HG03066 (cell line): Measurements from ENCODE around the gene LHFPL4.
"Not testable (repeated sequence)": the region's sequence is repeated elsewhere in the genome, so short reads cannot be mapped to it uniquely, and the experiment has no call there.

Experiments
- ATAC-seq: cut with Tn5 transposase; IDR thresholded peaks from one replicate; pipeline ENCODE4 v1.9.1; 2021; ENCODE audit warnings: low read depth; ENCODE audit not compliant: unreplicated experiment

The LHFPL4 gene

DNA sequence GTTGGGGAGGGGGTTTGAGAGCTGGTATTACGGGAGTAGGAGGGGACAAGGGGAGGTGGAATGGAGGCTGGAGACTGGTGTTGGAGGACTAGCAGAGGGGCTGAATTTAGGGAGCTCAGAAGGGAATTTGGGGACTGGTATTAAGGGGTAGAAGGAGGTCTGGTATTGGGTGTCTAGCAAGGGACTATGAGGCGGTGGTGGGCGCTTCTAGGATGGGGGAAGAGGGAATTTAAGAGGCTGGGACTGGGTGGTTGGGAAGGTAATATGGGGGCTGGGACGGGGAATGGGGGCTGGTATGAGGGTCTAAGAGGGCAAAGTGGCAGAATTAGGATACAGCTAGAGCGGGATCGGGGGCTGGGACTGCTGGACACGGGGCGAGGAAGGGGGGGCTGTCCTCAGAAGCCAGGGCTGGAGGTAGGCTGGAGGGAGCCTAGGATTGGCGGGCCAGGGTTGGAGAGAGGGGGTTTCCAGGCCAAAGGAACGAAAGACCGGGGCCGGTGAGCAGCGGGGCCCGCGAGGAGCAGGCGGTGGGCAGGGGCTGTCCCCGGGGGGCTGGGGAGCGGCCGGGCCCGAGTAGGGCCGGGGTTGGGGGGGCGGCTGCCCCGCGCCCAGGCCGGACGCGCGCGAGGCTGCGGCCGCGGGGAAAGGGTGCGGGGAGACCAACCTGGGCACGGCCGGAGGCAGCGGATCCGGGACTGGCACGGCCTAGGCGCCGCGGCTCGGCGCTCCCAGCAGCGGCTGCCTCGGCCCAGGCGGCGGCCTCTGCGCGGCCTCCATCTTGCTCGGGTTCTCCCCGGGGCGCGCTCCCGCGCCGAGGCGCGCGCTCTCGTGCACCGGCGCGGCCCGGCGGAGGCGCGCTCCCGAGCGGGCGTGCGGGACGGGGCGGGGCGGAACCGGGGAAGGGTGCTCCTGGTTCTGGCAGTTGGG is at the start of gene LHFPL4:
Gene LHFPL4, minus strand, starts transcription at position 802 of the 927 bp plus-strand sequence. CDS start 1,143 bp downstream, outside the sequence.
- ATAC-seq, result no peak

DNA sequence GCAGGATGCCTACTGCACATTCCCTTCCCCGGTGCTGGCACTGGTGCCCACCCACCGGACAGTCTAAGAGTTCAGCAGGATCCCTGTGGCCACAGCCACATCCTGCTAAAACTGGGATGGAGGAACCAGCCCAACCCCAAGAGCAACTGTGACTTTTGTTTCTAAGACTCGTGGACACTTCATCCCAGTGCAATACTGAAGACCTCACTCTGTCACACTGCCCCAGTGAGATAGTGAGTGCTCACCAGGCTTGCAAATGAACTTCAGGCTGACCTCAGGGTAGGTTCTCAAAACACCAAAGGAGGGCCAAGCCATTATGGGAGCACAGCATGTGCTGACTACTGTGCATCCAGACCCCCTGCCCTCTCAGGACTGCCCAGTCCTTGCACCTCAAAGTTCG is 49.0 kb upstream of the LHFPL4 start:
- ATAC-seq, result no peak

DNA sequence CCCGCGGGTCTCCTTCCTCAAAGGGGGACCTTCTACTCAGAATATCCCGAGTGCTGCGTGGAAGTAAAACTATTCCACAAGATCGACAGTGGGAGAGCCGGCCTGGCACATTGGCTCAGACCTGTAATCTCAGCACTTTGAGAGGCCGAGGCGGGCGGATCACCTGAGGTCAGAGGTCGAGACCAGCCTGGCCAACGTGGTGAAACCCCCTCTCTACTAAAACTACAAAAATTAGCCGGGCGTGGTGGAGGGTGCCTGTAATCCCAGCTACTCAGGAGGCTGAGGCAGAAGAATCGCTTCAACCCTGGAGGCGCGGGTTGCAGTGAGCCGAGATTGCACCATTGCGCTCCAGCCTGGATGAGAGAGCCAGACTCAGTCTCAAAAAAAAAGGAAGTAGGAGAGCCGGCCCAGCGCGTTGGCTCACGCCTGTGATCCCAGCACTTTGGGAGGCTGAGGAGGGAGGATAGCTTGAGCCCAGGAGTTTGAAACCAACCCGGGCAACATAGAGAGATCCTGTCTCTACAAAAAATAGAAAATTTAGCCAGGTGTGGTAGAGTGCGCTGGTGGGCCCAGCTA is 47.5 kb upstream of the LHFPL4 start:
- not testable (repeated sequence) for ATAC-seq

DNA sequence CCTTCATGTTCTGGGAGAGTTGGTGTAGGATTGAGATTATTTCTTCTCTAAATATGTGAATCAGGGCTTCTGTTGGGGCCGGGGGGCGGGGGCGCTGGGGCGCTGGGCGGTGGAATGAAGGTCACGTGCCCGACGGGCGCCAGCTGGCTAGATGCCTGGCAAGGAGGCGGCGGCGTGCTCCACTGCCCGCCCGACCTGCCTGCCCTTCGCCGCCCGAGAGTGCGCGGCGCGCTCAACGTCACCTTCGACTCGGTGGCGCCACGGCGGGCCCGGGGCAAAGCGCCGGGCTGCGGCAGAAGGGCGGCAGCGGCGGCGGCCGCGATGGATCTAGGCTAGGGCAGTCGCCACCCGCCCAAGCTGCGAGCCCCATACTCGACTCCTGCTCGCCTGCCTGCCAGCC is 47.0 kb upstream of the LHFPL4 start:
- ATAC-seq, result no peak

DNA sequence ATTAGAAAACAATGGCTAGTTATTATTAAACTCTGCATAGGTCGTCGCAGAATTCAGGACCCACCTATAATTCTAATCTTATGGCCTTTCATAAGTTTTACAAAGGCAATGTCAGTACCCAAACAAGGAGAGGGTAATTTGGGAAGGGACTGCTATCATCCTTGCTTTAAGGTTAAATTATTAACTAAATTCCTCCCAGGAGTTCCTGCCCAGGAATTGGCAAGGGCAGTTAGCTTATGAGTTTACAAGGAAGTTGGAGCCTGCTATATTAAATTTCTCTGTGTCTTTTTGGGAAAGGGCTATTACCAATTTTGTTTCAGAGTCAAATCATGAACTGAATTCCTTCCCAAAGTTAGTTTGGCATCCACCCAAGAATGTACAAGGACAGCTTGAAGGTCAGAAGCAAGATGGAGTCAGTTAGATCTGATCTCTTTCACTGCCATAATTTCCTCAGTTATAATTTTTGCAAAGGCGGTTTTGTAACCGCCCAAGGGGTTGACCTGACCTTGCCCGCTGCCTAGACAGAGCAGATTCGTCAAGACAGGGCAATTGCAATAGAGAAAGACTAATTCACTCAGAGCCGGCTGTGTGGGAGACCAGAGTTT is 45.3 kb upstream of the LHFPL4 start:
- no peak for ATAC-seq

DNA sequence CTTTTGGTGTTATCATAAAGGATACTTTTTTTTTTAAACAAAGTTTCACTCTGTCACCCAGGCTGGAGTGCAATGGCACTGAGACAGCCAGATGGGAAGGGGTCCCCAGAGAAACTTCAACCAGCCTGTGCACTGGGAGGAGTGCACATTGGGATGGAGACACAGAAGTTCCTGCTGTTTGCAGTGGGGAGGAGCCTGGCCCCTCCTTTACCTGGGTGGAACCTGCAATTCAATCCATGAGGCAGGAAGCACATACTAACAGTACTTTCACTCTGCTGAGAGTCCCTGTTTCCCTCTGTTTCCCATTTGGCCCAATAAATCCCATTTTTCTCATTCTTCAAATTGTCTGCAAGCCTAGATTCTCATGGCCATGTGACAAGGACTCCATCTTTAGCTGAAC is 42.3 kb upstream of the LHFPL4 start:
- ATAC-seq, result no peak

DNA sequence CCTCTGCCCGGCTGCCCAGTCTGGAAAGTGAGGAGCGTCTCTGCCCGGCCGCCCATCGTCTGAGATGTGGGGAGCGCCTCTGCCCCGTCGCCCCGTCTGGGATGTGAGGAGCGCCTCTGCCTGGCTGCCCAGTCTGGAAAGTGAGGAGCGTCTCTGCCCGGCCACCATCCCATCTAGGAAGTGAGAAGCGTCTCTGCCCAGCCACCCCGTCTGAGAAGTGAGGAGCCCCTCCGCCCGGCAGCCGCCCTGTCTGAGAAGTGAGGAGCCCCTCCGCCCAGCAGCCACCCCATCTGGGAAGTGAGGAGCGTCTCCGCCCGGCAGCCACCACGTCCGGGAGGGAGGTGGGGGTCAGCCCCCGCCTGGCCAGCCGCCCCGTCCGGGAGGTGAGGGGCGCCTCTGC is 38.2 kb upstream of the LHFPL4 start:
- ATAC-seq, result not testable (repeated sequence)

DNA sequence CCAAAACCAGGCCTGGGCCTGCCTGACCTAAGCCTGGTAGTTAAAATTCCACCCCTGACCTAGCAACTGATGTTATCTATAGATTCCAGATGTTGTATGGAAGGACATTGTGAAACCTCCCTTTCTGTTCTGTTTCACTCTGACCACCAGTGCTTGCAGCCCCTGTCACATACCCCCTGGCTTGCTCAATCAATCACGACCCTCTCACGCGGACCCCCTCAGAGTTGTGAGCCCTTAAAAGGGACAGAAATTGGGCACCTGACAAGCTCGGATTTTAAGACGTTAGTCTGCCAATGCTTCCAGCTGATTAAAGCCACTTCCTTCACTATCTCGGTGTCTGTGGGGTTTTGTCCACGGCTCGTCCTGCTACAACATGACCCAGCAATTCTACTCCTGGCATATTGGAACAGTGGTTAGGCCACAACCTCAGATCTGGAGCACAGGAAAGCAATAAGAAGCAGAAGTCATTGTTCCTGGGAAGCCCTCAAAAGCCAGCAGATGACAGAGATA is 36.7 kb upstream of the LHFPL4 start:
- no peak for ATAC-seq

DNA sequence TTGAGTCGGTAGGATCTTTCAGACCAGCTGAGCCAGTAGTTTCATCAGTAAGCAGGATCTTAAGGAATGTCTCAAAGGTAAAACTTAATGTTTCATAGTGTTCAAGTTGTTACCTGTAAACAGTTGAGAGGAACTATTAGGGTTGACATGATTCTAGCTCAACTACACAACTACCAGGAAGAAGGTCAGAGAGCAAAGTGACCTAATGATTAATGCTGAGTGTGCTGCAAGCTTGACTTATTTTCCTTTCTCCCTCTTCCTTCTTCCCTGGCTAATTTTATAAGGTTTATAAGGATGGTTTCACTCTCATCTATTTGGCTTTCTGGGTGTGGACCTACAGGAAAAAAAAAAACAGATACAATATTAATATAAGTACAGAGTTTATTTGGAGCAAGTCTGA is 30.2 kb upstream of the LHFPL4 start:
- no peak for ATAC-seq

DNA sequence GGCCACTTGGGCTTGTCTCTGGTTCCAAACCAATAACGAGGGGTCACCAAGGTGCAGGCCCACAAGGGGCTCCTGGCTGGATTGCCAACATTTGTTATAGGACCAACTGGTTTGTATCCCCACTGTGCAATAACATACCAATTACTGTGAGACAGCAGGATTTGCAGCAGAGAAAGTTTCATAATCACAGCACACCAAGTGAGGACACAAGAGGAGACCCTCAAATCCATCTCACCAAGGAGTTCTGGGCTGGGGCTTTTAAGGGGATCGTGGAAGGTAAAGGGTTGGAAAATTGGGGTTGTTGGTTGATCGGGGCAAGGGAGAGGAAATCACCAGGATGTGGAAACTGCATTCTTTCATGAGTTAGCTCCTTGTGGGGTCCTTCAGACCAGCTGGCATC is 29.7 kb upstream of the LHFPL4 start:
- no peak for ATAC-seq

DNA sequence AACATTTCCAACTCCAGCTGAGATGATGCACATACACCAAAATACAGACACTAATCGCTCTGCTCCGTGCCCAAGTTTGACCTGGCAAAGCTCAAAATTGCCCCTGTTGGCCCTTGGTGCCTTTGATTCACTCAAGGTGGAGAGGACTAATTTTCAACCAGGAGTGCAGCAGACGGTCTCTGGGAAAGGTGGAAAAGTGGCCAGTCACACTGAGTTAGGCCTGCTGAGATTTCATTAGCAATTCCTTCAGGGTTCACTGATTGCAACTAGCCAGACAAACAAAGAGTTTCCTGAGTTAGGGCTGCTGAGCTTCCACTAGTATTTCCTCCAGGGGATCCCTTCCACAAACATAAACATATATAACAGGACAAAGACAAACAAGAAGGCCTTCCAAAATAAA is 28.7 kb upstream of the LHFPL4 start:
- ATAC-seq, result no peak

DNA sequence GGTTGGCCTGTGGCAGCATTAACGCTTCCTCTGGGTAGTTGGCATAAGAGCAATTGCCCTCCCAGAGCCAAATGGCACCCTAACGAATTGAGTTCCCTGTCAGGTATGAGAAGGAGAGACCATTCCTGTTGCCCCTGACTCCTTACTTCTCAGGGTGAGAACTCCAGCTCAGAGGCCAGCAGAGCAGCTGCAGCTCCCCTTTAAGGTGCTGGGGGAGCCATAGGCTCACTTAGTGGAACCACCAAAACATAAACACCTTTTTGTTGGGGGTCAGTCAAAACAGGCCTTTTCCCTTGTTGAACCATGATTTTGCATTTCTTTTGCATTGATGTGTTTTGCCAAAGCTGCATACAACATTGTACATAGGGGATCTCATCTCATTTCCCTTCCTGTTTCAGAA is 28.1 kb upstream of the LHFPL4 start:
- ATAC-seq, result no peak

DNA sequence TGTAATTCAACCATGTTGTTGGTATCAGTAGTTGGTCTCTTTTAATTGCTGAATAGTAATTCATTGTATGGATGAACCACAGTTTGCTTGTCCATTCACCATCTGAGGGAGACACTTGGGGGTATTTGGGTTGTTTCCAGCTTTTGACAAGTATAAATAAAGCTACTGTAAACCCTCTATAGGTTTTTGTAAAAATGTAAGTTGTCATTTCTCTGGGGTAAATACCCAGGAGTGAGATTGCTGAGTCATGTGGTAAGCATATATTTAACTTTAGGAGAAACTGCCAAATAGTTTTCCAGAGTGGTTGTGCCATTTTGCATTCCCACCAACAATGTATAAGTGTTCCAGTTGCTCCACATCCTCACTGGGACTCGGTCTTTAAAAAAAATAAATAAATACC is 15.4 kb upstream of the LHFPL4 start:
- no peak for ATAC-seq

DNA sequence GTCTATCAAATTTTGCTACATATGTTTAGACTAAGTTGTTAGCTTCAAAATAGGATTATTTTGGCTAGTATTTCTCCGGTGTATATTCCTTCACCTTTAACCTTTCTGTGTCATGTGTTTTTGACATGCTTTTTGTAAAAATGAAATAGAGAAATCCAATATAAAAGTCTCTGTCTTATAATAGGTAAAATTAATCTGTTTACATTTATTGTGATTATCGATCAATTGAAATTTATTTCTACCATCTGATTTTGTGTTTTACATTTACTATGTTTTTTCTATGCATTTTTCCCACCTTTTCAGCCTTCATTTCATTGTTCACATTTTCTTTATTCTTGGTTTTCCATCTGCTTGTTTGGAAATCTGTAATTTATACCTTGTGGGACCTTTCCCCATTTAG is 11.7 kb upstream of the LHFPL4 start:
- ATAC-seq, result no peak

DNA sequence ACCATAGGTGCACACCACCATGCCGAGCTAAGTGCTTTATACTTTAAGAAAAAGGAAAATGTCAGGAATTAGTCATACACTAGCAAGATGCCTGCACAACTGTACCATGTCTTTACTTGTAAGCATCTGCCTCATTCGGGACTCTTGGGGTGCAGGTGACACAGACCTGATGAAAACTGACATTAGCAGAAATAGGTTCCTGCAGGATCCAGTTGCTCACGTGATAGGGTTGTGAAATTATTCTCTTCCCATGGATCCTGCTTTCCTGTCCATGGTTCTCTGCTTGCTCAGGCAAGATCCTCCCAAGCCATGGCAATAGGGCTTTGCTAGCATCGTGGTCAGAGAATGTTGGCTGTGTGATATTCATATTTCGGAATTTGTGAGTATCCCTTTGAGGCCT is 10.2 kb upstream of the LHFPL4 start:
- no peak for ATAC-seq

DNA sequence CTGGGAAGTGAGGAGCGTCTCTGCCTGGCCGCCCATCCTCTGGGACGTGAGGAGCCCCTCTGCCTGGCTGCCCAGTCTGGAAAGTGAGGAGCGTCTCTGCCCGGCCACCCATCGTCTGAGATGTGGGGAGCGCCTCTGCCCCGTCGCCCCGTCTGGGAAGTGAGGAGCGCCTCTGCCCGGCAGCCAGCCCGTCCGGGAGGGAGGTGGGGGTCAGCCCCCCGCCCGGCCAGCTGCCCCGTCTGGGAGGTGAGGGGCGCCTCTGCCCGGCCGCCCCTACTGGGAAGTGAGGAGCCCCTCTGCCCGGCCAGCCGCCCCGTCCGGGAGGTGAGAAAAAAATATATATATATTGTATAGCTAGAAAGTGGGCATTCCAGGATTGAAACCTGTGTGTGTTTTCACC is 6.4 kb upstream of the LHFPL4 start:
- not testable (repeated sequence) for ATAC-seq

DNA sequence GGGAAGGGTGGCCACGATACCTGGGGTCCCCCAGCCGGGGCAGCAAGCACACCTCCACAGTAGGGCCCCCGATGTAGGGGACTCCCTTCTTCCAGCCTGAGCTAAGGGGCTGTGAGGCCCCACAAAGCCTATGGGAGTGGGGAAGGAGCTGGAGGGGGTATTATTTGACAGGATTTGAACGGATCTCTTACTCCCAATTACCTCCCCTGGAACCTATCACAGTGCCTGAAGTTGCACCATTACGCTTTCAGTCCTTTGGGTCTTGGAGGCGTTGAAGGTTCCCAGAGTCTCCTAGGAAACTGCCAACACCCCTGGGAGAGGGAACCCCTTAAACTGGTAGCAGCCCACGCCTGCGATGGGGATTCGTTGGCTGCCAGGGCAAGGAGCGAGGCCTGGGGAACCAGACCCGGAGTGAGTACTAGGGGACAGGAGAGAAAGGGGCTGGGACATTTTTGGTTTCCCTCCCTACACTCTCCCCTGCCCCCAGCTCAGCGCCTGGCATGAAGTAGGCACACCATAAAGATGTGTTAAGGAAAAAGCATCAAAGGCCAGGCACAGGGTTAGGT is 409 bp upstream of the LHFPL4 start:
- no peak for ATAC-seq

DNA sequence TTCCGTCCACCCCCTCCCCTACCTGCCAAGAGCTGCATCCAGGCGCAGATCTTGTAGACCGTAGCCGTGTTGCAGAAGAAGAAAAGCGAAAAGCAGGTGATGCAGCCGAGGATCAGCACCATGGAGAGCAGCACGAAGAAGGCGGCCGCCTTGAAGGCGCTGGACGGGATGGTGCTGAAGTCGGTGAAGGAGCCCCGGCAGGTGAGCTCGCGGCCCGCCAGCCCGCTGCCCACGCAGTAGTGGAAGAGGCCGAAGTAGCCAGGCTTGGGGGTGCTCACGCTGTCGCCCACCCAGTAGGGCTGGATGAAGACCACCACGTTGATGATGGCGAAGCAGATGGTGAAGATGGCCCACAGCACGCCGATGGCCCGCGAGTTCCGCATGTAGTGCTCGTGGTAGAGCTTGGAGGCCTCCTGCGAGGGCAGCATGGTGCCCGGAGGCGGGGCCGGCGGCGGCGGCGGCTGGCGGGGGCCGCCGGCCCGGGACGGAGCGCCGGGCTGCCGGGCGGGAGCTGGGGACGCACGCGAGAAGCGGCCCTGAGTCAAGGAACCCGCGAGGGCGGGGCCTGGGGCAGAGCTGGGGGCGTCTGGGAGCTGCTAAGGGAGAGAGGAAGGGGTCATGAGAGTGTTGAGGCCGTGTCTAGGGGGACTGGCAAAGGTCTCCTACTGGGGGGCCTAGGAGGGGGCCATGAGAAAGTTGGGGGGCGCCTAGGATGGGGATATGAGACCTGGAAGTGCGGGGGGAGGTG is 1.2 kb downstream of the LHFPL4 start:
- ATAC-seq, result no peak

DNA sequence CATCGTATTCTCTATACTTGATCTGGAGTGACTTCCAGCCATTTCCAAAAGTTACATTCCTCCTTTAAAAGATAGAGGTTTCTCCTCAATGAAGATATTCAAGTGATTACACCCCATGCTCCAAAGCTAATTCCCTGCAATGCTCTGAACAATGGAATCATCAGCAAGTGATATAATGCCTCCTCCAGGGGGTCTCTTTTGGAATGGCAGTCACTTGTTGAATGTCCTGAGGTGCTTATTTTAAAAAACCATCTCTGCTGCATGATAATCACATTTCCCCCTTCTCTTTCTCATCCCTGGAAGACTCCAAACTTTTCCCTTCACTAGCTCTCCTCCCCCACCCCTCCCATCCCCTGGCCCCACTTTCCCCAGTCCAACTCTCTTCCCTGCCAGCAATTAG is 2.6 kb downstream of the LHFPL4 start:
- ATAC-seq, result no peak

DNA sequence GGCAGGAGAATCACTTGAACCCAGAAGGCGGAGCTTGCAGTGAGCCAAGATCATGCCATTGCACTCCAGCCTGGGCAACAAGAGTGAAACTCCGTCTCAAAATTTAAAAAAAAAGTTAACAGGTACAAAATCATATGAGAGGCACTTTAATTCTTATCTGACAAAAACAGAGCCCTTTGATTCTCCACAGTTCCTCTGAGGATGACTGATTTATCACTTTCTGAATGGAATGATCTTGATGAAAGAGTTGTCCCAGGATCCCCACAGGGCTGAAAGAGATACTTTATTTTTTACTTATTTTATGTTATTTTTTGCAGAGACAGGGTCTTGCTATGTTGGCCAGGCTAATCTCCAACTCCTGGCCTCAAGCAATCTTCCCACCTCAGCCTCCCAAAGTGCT is 4.0 kb downstream of the LHFPL4 start:
- ATAC-seq, result no peak

DNA sequence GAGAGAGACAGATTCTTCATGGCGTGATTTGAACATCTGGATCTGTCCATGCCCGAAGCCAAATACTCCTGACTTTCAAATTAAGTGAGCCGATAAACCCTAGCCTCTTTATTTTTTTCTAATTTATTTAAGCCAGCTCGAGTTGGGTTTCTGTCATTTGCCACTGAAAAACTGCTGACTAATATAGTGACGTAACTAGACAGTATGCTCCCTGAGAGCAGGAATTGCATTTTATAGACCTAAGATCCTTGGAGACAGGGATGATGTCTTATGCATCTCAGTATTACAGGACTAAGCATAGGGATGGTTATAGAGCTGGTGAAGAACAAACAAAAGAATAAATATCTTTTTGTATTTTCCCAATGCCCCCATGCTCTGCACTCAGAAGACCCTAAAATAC is 4.6 kb downstream of the LHFPL4 start:
- no peak for ATAC-seq
